Measurements from ENCODE around the gene PTPN3.
"Not testable (repeated sequence)": the region's sequence is repeated elsewhere in the genome, so short reads cannot be mapped to it uniquely, and the experiment has no call there.

Gene PTPN3, protein sequence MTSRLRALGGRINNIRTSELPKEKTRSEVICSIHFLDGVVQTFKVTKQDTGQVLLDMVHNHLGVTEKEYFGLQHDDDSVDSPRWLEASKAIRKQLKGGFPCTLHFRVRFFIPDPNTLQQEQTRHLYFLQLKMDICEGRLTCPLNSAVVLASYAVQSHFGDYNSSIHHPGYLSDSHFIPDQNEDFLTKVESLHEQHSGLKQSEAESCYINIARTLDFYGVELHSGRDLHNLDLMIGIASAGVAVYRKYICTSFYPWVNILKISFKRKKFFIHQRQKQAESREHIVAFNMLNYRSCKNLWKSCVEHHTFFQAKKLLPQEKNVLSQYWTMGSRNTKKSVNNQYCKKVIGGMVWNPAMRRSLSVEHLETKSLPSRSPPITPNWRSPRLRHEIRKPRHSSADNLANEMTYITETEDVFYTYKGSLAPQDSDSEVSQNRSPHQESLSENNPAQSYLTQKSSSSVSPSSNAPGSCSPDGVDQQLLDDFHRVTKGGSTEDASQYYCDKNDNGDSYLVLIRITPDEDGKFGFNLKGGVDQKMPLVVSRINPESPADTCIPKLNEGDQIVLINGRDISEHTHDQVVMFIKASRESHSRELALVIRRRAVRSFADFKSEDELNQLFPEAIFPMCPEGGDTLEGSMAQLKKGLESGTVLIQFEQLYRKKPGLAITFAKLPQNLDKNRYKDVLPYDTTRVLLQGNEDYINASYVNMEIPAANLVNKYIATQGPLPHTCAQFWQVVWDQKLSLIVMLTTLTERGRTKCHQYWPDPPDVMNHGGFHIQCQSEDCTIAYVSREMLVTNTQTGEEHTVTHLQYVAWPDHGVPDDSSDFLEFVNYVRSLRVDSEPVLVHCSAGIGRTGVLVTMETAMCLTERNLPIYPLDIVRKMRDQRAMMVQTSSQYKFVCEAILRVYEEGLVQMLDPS

GRCh38 chr9:109498195-109499092 is at the start of gene PTPN3:
TSS of gene PTPN3 (minus strand) at chr9:109498307. CDS start at chr9:109463434, 34,873 bp downstream.
- no peaks in the 10 kb centered on the region for H3K9me3 ChIP-seq (ENCODE audit: control insufficient read depth, insufficient read depth, low read length)
- no peaks in the 10 kb centered on the region for H3K36me3 ChIP-seq (ENCODE audit: control insufficient read depth, insufficient read depth, low read length)
- H3K27me3 ChIP-seq (ENCODE audit: control insufficient read depth, insufficient read depth, low read length), result peaks cover 70% of the 10 kb centered on the region
- H3K9ac ChIP-seq (ENCODE audit: low read depth, low read length), result peak within 1 kb of the TSS; percentile 3
- no peaks in the 10 kb centered on the region for H3K4me1 ChIP-seq (ENCODE audit: control insufficient read depth, insufficient read depth, low read length)
- peak within 1 kb of the TSS; percentile 66 for H3K4me3 ChIP-seq (ENCODE audit: low read depth, low read length)

- H3K27me3 ChIP-seq (ENCODE audit: control insufficient read depth, insufficient read depth, low read length); H3K9ac ChIP-seq (ENCODE audit: low read depth, low read length); H3K9me3 ChIP-seq (ENCODE audit: control insufficient read depth, insufficient read depth, low read length); H3K4me3 ChIP-seq (ENCODE audit: low read depth, low read length); H3K4me1 ChIP-seq (ENCODE audit: control insufficient read depth, insufficient read depth, low read length); H3K36me3 ChIP-seq (ENCODE audit: control insufficient read depth, insufficient read depth, low read length): not testable (repeated sequence)
These were observed 46.8 kb upstream of the PTPN3 start for GRCh38 chr9:109544954-109545353.

DNA sequence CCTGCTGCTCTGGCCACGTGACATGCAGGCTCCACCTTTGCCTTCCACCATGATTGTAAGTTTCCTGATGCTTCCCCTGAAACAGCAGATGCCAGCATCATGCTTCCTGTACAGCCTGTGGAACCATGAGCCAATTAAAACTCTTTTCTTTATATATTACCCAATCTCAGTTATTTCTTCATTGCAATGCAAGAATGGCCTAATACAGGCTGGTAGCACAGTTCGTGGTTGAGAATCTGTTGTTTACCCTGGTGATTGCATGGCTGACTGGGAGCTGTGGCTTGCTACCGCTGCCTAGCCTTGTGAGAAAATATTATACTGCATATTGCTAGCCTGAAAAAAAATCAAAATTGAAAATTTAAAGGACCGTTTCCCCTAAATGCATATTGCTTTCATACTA is 44.8 kb upstream of the PTPN3 start:
- H3K27me3 ChIP-seq (ENCODE audit: control insufficient read depth, insufficient read depth, low read length), result no peaks in the 10 kb centered on the region
- no peak overlapping the region for H3K9ac ChIP-seq (ENCODE audit: low read depth, low read length)
- H3K9me3 ChIP-seq (ENCODE audit: control insufficient read depth, insufficient read depth, low read length), result no peaks in the 10 kb centered on the region
- H3K4me3 ChIP-seq (ENCODE audit: low read depth, low read length), result no peak overlapping the region
- H3K36me3 ChIP-seq (ENCODE audit: control insufficient read depth, insufficient read depth, low read length), result no peaks in the 10 kb centered on the region
- H3K4me1 ChIP-seq (ENCODE audit: control insufficient read depth, insufficient read depth, low read length), result no peaks in the 10 kb centered on the region

DNA sequence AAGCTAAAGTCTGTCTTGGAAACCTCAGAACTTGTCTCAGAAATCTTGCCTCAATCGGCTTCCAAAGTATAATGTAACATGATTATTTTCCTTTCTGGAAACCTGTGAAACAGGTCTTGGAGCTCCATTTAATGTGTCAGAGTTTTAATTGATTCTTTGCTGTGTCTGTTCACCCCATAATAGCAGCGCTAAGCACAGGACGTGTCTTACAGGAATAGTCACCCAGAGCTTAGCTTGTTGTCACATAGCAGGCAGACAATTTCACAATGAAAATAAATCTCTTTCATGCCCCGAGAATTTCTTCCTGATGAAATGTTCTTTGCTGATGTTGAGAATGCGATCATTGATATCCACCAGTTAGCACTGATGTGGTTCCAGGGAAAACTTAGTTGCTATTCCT is 40.2 kb upstream of the PTPN3 start:
- Histone ChIP-seq H3K27me3 (ENCODE audit: control insufficient read depth, insufficient read depth, low read length) (no peaks in the 10 kb centered on the region), H3K9me3 (ENCODE audit: control insufficient read depth, insufficient read depth, low read length) (no peaks in the 10 kb centered on the region)

GRCh38 chr9:109537288-109537687 is 39.2 kb upstream of the PTPN3 start:
- Histone ChIP-seq H3K4me3 (ENCODE audit: low read depth, low read length) (no peak overlapping the region), H3K4me1 (ENCODE audit: control insufficient read depth, insufficient read depth, low read length) (no peaks in the 10 kb centered on the region), H3K27me3 (ENCODE audit: control insufficient read depth, insufficient read depth, low read length) (no peaks in the 10 kb centered on the region), H3K36me3 (ENCODE audit: control insufficient read depth, insufficient read depth, low read length) (no peaks in the 10 kb centered on the region), H3K9me3 (ENCODE audit: control insufficient read depth, insufficient read depth, low read length) (no peaks in the 10 kb centered on the region), H3K9ac (ENCODE audit: low read depth, low read length) (no peak overlapping the region)

More for the DNA sequence above, 40.2 kb upstream of the PTPN3 start:
- H3K4me3 ChIP-seq (ENCODE audit: low read depth, low read length), result no peak overlapping the region
- H3K4me1 ChIP-seq (ENCODE audit: control insufficient read depth, insufficient read depth, low read length), result no peaks in the 10 kb centered on the region
- H3K9ac ChIP-seq (ENCODE audit: low read depth, low read length), result no peak overlapping the region
- no peaks in the 10 kb centered on the region for H3K36me3 ChIP-seq (ENCODE audit: control insufficient read depth, insufficient read depth, low read length)

DNA sequence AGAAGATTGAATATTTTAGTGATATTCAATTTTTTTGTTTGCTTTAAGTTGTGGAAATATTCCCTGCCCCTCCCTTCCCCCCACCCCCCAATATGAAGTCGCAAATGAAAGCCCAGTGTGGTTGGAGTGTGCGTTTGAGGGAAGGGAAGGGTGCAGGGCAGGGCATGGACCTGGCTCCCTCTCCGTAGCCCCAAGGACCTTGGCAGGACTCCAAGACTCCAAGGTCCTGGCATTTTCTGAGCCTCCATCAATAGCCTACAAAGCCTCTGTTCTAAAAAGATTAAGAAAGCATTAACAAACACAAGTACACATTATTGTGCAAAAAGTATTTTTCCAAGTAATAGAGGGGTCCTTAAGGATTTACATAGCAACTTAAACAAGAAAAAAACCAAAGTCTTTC is 38.8 kb upstream of the PTPN3 start:
- Histone ChIP-seq H3K27me3 (ENCODE audit: control insufficient read depth, insufficient read depth, low read length) (no peaks in the 10 kb centered on the region), H3K36me3 (ENCODE audit: control insufficient read depth, insufficient read depth, low read length) (no peaks in the 10 kb centered on the region), H3K9ac (ENCODE audit: low read depth, low read length) (no peak overlapping the region), H3K4me1 (ENCODE audit: control insufficient read depth, insufficient read depth, low read length) (no peaks in the 10 kb centered on the region), H3K9me3 (ENCODE audit: control insufficient read depth, insufficient read depth, low read length) (no peaks in the 10 kb centered on the region), H3K4me3 (ENCODE audit: low read depth, low read length) (no peak overlapping the region)

DNA sequence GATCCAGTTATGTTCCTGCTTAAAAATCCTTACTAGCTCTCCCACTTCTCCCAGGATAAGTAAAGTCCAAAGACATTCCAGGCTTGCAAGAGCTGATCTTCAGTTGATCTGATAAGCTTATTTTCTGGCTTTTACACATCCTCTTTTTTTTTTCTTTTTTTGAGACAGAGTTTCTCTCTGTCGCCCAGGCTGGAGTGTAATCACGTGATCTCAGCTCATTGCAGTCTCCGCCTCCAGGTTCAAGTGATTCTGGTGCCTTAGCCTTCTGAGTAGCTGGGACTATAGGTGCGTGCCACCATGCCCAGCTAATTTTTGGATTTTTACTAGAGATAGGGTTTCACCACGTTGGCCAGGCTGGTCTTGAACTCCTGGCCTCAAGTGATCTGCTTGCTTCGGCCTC is 37.3 kb upstream of the PTPN3 start:
- Histone ChIP-seq H3K9me3 (ENCODE audit: control insufficient read depth, insufficient read depth, low read length) (no peaks in the 10 kb centered on the region), H3K4me1 (ENCODE audit: control insufficient read depth, insufficient read depth, low read length) (no peaks in the 10 kb centered on the region), H3K9ac (ENCODE audit: low read depth, low read length) (no peak overlapping the region), H3K4me3 (ENCODE audit: low read depth, low read length) (no peak overlapping the region), H3K27me3 (ENCODE audit: control insufficient read depth, insufficient read depth, low read length) (no peaks in the 10 kb centered on the region), H3K36me3 (ENCODE audit: control insufficient read depth, insufficient read depth, low read length) (no peaks in the 10 kb centered on the region)

DNA sequence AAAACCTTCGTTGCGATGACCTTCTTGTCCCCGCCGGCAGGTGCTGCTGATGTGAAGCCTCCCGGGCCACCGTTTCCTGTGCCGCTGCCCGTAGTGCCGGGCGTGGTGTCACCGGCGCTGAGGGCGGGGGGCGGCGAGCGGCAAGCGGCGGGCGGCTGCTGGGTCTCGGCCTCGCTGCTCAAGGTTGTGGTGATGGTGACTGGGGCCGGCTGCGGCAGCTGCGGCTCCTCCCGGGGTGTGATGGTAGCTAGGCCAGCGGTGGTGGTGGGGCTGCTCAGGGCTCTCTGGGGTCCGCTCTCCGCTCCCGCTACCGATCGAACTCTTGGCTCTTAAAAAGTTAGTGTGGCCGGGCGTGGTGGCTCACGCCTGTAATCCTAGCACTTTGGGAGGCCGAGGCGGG is 36.0 kb upstream of the PTPN3 start:
- Histone ChIP-seq H3K4me1 (ENCODE audit: control insufficient read depth, insufficient read depth, low read length) (no peaks in the 10 kb centered on the region), H3K9me3 (ENCODE audit: control insufficient read depth, insufficient read depth, low read length) (no peaks in the 10 kb centered on the region), H3K9ac (ENCODE audit: low read depth, low read length) (no peak overlapping the region), H3K4me3 (ENCODE audit: low read depth, low read length) (no peak overlapping the region), H3K27me3 (ENCODE audit: control insufficient read depth, insufficient read depth, low read length) (no peaks in the 10 kb centered on the region), H3K36me3 (ENCODE audit: control insufficient read depth, insufficient read depth, low read length) (no peaks in the 10 kb centered on the region)

DNA sequence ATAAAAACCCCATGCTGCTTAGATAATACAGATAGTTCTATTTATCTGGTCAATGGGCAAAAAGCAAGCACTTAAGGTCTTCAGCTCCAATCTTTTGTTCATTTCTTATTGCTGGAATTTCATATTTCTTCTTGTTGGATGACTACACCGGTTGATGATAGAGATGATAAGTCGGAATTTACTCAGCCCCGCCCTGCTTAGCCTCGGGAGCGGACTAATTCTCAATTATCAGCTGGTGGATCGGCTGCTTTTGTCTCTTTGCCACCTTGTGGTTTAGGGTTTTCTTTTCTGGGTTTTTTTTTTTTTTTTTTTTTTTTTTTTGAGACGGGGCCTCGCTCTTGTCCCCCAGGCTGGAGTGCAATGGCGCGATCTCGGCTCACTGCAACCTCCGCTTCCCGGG is 34.5 kb upstream of the PTPN3 start:
- H3K27me3 ChIP-seq (ENCODE audit: control insufficient read depth, insufficient read depth, low read length); H3K4me3 ChIP-seq (ENCODE audit: low read depth, low read length); H3K9me3 ChIP-seq (ENCODE audit: control insufficient read depth, insufficient read depth, low read length); H3K4me1 ChIP-seq (ENCODE audit: control insufficient read depth, insufficient read depth, low read length); H3K9ac ChIP-seq (ENCODE audit: low read depth, low read length); H3K36me3 ChIP-seq (ENCODE audit: control insufficient read depth, insufficient read depth, low read length): not testable (repeated sequence)

DNA sequence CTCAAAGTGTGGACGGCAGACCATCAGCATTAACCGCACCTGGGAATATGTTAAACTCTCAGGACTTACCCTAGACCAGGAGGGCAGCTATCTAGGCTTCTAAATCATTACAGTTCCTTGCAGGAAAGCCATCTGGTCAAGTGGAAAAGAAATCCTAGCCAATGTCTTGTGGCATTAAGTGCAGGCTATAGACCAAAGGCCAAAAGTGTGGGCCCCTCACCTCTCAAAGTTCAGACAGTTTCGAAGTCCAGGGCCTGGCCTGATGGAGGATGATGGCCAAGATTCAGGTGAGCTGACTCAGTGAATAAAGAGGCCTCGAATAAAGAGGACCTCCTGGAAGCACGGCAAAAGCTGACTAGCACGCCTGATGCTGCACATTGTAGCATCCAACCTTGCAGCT is 24.0 kb upstream of the PTPN3 start:
- H3K4me3 ChIP-seq (ENCODE audit: low read depth, low read length), result no peak overlapping the region
- H3K9me3 ChIP-seq (ENCODE audit: control insufficient read depth, insufficient read depth, low read length), result no peaks in the 10 kb centered on the region
- H3K9ac ChIP-seq (ENCODE audit: low read depth, low read length), result no peak overlapping the region

DNA sequence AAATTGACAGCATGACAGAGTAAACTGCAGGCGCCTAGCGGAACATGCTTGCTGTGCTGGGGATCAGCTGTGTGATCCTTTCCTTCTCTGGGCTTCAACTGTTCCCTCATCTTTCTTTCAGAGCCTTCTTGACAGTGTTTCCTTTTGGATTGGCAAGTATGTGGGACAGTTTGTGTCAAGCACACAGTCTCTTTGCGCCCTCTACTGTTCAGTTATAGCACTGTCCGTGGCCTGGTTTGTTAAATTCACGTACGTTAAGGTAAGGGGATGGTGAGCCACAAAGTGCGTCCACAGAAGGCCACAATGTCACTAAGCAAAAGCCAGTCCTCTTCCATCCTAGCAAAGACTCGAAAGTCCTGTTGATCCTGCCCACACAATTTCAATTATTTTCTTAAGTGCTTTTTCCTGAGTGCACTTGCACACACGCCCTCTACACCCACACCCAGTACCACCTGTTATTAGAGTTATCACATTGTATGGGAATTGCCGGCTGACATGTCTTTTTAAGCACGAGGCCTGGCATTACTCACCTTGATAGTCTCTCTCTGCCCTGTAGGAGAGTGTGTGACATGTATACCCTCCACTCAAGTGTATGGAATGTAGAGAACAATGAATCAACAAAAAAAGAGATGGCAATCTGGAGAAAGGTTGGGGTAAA is 22.5 kb upstream of the PTPN3 start:
- Histone ChIP-seq H3K9me3 (ENCODE audit: control insufficient read depth, insufficient read depth, low read length) (no peaks in the 10 kb centered on the region), H3K27me3 (ENCODE audit: control insufficient read depth, insufficient read depth, low read length) (no peaks in the 10 kb centered on the region), H3K4me3 (ENCODE audit: low read depth, low read length) (no peak overlapping the region), H3K36me3 (ENCODE audit: control insufficient read depth, insufficient read depth, low read length) (no peaks in the 10 kb centered on the region), H3K9ac (ENCODE audit: low read depth, low read length) (no peak overlapping the region), H3K4me1 (ENCODE audit: control insufficient read depth, insufficient read depth, low read length) (no peaks in the 10 kb centered on the region)

More for the DNA sequence above, 24.0 kb upstream of the PTPN3 start:
- Histone ChIP-seq H3K4me1 (ENCODE audit: control insufficient read depth, insufficient read depth, low read length) (no peaks in the 10 kb centered on the region), H3K27me3 (ENCODE audit: control insufficient read depth, insufficient read depth, low read length) (no peaks in the 10 kb centered on the region), H3K36me3 (ENCODE audit: control insufficient read depth, insufficient read depth, low read length) (no peaks in the 10 kb centered on the region)

Measured in iPS-15b (cell line).